SKM-1 treated with dmso at 0.1 percent for 144 hours (cell line): Measurements from ENCODE around the gene ADRB1.
A peak's percentile ranks its signal among the peaks of the same experiment; 100 is the strongest.

Experiments used
- DNase-seq: peaks from one replicate; lab custom pipeline; 2025; ENCODE audit not compliant: unreplicated experiment; lab: John Stamatoyannopoulos, UW

Gene ADRB1

GRCh38 chr10:114087255-114087654 is 43.6 kb downstream of the ADRB1 start:
- DNase-seq: no peak

DNA sequence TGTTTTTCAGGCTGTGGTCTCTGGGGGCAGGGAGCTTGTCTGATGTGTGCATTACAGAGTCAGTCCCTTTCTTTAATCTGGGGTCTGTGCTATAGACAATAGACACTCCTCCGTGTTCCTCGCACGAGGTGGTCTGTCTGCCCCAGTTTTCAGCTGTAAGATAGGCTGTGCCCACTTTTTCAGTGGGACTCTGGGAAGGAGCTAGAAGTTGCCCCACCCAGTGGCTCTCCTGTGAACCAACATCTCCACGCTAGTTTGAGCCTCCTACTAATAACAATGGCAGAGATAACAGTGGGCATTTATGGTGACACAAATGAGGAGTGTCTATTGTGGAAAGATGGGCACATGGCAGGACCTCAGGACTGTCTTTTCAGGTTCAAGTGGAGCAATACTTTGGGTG is 44.0 kb downstream of the ADRB1 start:
- DNase-seq: no peak

GRCh38 chr10:114094795-114095194 is 51.1 kb downstream of the ADRB1 start:
- DNase-seq: no peak

DNA sequence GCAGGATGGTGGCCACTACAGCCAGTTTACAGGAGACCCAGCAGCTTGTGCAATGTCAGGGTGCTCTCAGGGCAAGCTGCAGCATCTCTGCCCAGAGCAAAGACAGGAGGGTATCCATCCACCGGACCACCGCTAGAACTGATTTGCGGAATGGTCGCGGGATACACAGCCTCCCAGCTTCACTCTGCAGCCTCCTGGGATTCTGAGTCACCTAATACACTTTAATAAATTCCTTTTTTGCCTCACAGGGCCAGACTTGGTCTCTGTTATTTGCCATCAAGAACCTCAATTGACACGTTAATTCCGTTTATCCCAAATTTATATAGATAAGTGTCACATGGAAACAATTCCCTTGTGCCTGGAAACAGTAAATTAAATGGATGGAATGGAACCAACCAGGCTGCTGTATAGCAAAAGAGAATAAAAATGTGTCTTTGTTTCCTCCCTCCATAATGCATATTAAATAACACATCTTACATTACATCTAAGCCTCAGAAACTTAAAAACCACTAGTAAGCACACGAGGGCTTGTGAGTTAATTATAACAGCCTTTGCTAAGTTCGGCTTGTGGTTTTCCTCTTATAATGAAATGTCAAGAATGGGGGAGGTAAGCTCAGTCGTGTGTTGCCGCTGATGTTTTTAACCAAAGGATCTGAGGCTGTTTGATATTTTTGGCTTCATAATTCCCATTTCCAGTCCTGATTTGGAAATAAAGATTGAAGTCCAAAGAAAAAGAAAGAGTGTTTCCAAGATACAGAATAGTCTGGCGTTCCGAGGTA is 52.1 kb downstream of the ADRB1 start:
- DNase-seq: peak; percentile 22
